HCT116 (cell line): Measurements from ENCODE around the gene LRRC75A. TPM values are rescaled to one million over a fixed set of nuclear protein-coding genes. Genes with fewer than 3 reads are reported as not detected.

Source experiments
- ATAC-seq: fragments of 200-7000 bp; cut with Tn5 transposase; 2 replicates; pipeline ENCODE4 v1.9.1; 2020; ENCODE audit warnings: mild to moderate bottlenecking, moderate library complexity
- BruUV-seq: library from RNA; stranded (reverse); fragments of 400-500 nt; replicated peaks from 2 replicates; lab custom pipeline; 2021; lab: Mats Ljungman, UMichigan
- CTCF ChIA-PET: fragments of 300-600 bp; sonication (Branson Sonifier 250); formaldehyde crosslinking; loops from one replicate; lab custom pipeline; 2021; ENCODE audit warnings: antibody characterized with exemption; lab: Charles Lee
- POLR2A ChIA-PET: fragments of 300-600, 350-600 bp; sonication (Branson Sonifier 250); formaldehyde crosslinking; loops from one replicate; lab custom pipeline; 2021; ENCODE audit warnings: antibody characterized with exemption; lab: Charles Lee
- RAD21 ChIA-PET, 2 experiments: fragments of 300-600 bp; sonication (Branson Sonifier 250); formaldehyde crosslinking; loops; one replicate each; lab custom pipeline; 2023; ENCODE audit warnings: low total read pairs in 2 of 2; ENCODE audit not compliant: uncharacterized antibody in 2 of 2, unreplicated experiment in 2 of 2, low non-redundant PET in 1 of 2; lab: Charles Lee
- DNase-seq: peaks from one replicate; pipeline ENCODE4 v3.0.0-alpha.2; 2010; ENCODE audit warnings: low read depth, low spot score
- H2AFZ ChIP-seq: fragments of 200-600 bp; shearing (Covaris generic), sonication (generic); 2 replicates; pipeline ENCODE4 v1.6.1; 2017; ENCODE audit warnings: low read depth, mixed run types, mixed read lengths, antibody characterized with exemption, low read length; ENCODE audit not compliant: poor library complexity, severe bottlenecking
- H3K27ac ChIP-seq: 2 replicates; pipeline ENCODE4 v1.5.1; 2012; ENCODE audit warnings: low read depth, low read length
- H3K27me3 ChIP-seq: fragments of 200-600 bp; sonication (generic); 2 replicates; pipeline ENCODE4 v1.6.1; 2016; ENCODE audit warnings: mixed run types, low read length, mixed read lengths; ENCODE audit not compliant: insufficient read depth
- H3K36me3 ChIP-seq, 2 experiments: fragments of 200-500 bp in 1 of 2; fragments of 200-600 bp in 1 of 2; sonication (Bioruptor generic) in 1 of 2; sonication (generic) in 1 of 2; 2 replicates each; pipeline versions ENCODE4 v1.5.1 to v1.6.1; 2014 to 2016; ENCODE audit warnings: low read length in 2 of 2, inconsistent platforms in 1 of 2, mixed read lengths in 1 of 2, mixed run types in 1 of 2; ENCODE audit not compliant: insufficient read depth in 2 of 2, control insufficient read depth in 1 of 2
- H3K4me1 ChIP-seq, 2 experiments: fragments of 200-600 bp in 1 of 2; sonication (generic) in 1 of 2; 2 replicates each; pipeline versions ENCODE4 v1.5.1 to v1.6.1; 2012 to 2017; ENCODE audit warnings: low read length in 2 of 2, inconsistent platforms in 1 of 2, mild to moderate bottlenecking in 1 of 2, mixed read lengths in 1 of 2, mixed run types in 1 of 2, moderate library complexity in 1 of 2; ENCODE audit not compliant: insufficient read depth in 2 of 2, control insufficient read depth in 1 of 2
- H3K4me2 ChIP-seq: fragments of 200-600 bp; sonication (generic); 2 replicates; pipeline ENCODE4 v1.6.1; 2017; ENCODE audit warnings: mixed run types, low read length, mixed read lengths
- H3K4me3 ChIP-seq, 2 experiments: fragments of 200-600 bp in 1 of 2; sonication (generic) in 1 of 2; replicated peaks in 1 of 2; 2 replicates each; pipeline ENCODE4 v1.5.1; 2011 to 2016; ENCODE audit warnings: low read length in 2 of 2, control low read depth in 1 of 2, low read depth in 1 of 2, mild to moderate bottlenecking in 1 of 2, mixed read lengths in 1 of 2, mixed run types in 1 of 2
- H3K79me2 ChIP-seq: fragments of 200-600 bp; sonication (generic); 2 replicates; pipeline ENCODE4 v1.6.1; 2017; ENCODE audit warnings: mild to moderate bottlenecking, mixed run types, low read length, moderate library complexity, mixed read lengths; ENCODE audit not compliant: insufficient read depth
- H3K9ac ChIP-seq: fragments of 200-600 bp; sonication (generic); 2 replicates; pipeline ENCODE4 v1.6.1; 2016; ENCODE audit warnings: low read length, mixed read lengths
- H3K9me2 ChIP-seq: fragments of 200-600 bp; sonication (generic), shearing (Covaris generic); 2 replicates; pipeline ENCODE4 v1.6.1; 2017; ENCODE audit warnings: mixed run types, mild to moderate bottlenecking, moderate library complexity; ENCODE audit not compliant: insufficient read depth
- H3K9me3 ChIP-seq, 2 experiments: fragments of 200-500 bp in 1 of 2; fragments of 200-600 bp in 1 of 2; sonication (Bioruptor generic) in 1 of 2; sonication (generic) in 1 of 2; 2 replicates each; pipeline ENCODE4 v1.6.1; 2014 to 2017; ENCODE audit warnings: low read length in 2 of 2, mixed read lengths in 2 of 2, inconsistent platforms in 1 of 2, low read depth in 1 of 2, mild to moderate bottlenecking in 1 of 2, mixed run types in 1 of 2, moderate library complexity in 1 of 2; ENCODE audit not compliant: control insufficient read depth in 1 of 2, insufficient read depth in 1 of 2
- H4K20me1 ChIP-seq: fragments of 200-600 bp; sonication (generic), shearing (Covaris generic); 2 replicates; pipeline ENCODE4 v1.6.1; 2017; ENCODE audit warnings: mixed run types, mild to moderate bottlenecking, moderate library complexity; ENCODE audit not compliant: insufficient read depth
- CBX3 ChIP-seq: IDR thresholded peaks from 2 replicates; pipeline ENCODE4 v1.6.1; 2012; ENCODE audit warnings: low read depth
- CTCF ChIP-seq, 3 experiments: fragments of 200-600 bp in 1 of 3; sonication (generic) in 1 of 3; IDR thresholded peaks in 2 of 3; conservative IDR thresholded peaks in 1 of 3; 2 replicates each; pipeline ENCODE4 v1.5.1; 2012 to 2017; ENCODE audit warnings: low read depth in 2 of 3, low read length in 2 of 3, antibody characterized with exemption in 1 of 3, borderline replicate concordance in 1 of 3, control low read depth in 1 of 3, mild to moderate bottlenecking in 1 of 3, mixed read lengths in 1 of 3, mixed run types in 1 of 3, moderate library complexity in 1 of 3; ENCODE audit not compliant: insufficient read depth in 1 of 3
- EGR1 ChIP-seq: IDR thresholded peaks from 2 replicates; pipeline ENCODE4 v1.6.1; 2012; ENCODE audit warnings: low read depth
- ELF1 ChIP-seq: IDR thresholded peaks from 2 replicates; pipeline ENCODE4 v1.6.1; 2012; ENCODE audit warnings: low read depth, borderline replicate concordance
- EZH2 ChIP-seq: fragments of 200-600 bp; sonication (generic); IDR thresholded peaks from 2 replicates; pipeline ENCODE4 v1.6.1; 2017; ENCODE audit warnings: antibody characterized with exemption, mixed run types
- EZH2phosphoT487 ChIP-seq: fragments of 200-600 bp; IDR thresholded peaks from 2 replicates; pipeline ENCODE4 v1.6.1; 2018; ENCODE audit warnings: antibody characterized with exemption, borderline replicate concordance
- FOSL1 ChIP-seq: IDR thresholded peaks from 2 replicates; pipeline ENCODE4 v1.6.1; 2012; ENCODE audit warnings: low read depth
- JUND ChIP-seq: IDR thresholded peaks from 2 replicates; pipeline ENCODE4 v1.6.1; 2012
- POLR2A ChIP-seq: IDR thresholded peaks from 2 replicates; pipeline ENCODE4 v1.7.0; 2011; ENCODE audit warnings: borderline replicate concordance; ENCODE audit not compliant: insufficient read depth, insufficient read length; ENCODE audit errors: extremely low read depth
- POLR2AphosphoS5 ChIP-seq: IDR thresholded peaks from 2 replicates; pipeline ENCODE4 v1.6.1; 2011; ENCODE audit warnings: mild to moderate bottlenecking, low read depth, low read length, moderate library complexity
- SIN3A ChIP-seq: IDR thresholded peaks from 2 replicates; pipeline ENCODE4 v1.6.1; 2012; ENCODE audit warnings: low read depth
- SP1 ChIP-seq: IDR thresholded peaks from 2 replicates; pipeline ENCODE4 v1.6.1; 2012; ENCODE audit warnings: low read depth
- ZNF274 ChIP-seq: fragments of 200-500 bp; sonication (Bioruptor generic); IDR thresholded peaks from 2 replicates; pipeline ENCODE4 v1.6.1; 2014; ENCODE audit warnings: mild to moderate bottlenecking, low read depth, low read length, inconsistent platforms
- intact Hi-C: fragments of 100-400 bp; cut with micrococcal nuclease; formaldehyde crosslinking; loops from 2 replicates; pipeline ENCODE4 v1.10.0; 2022
- total RNA-seq: library from RNA; stranded (reverse); gene quantifications from one replicate; pipeline ENCODE4 v1.2.1, GENCODE V29; 2021; ENCODE audit not compliant: unreplicated experiment
- TF ChIP-seq, protein P1 (sequence below): IDR thresholded peaks from 2 replicates; pipeline ENCODE4 v1.6.1; 2012

Gene LRRC75A
- total RNA-seq, 1 experiment from 2014 or later = 2.3 TPM

GRCh38 chr17:16435925-16436886, 55.8 kb downstream of the LRRC75A start:
- intact Hi-C loops = loop anchor here (5.0 kb wide), 1 partner anchor 149 kb away; no protein-coding TSS in a partner anchor
- Histone ChIP-seq H3K27me3 (no peaks in the 10 kb centered on the region), H3K4me3 (no peak overlapping the region), H3K9me2 (no peaks in the 10 kb centered on the region), H3K4me1 (peaks cover 5 to 22% of the 10 kb centered on the region in 2 experiments; a peak in 3 of 4 replicates), H3K4me2 (no peak overlapping the region), H3K27ac (no peak overlapping the region; the same call in 1 of the 2 replicates), H2AFZ (no peak overlapping the region), H3K36me3 (peaks cover 10 to 21% of the 10 kb centered on the region in 2 experiments), H4K20me1 (peaks cover 3% of the 10 kb centered on the region; the same call in 1 of the 2 replicates), H3K79me2 (peaks cover 24% of the 10 kb centered on the region), H3K9me3 (no peaks in the 10 kb centered on the region), H3K9ac (no peak overlapping the region)
- no TSS peak for BruUV-seq
- TF ChIP-seq SP1 (no peak), SIN3A (no peak), POLR2AphosphoS5 (no peak), FOSL1 (no peak), CBX3 (no peak), EGR1 (no peak), POLR2A (no peak), ZNF274 (no peak), CTCF (IDR thresholded peaks at IDR 0.05 in 2 of 3, conservative IDR thresholded peaks at IDR 0.05 in 1 of 3; ENCODE audit: borderline replicate concordance in 1 of 3, insufficient read depth in 1 of 3, low read depth in 2 of 3, low read length in 2 of 3) (no peak), JUND (no peak), EZH2phosphoT487 (no peak), ELF1 (no peak), EZH2 (no peak)
- TF ChIP-seq, protein P1, sequence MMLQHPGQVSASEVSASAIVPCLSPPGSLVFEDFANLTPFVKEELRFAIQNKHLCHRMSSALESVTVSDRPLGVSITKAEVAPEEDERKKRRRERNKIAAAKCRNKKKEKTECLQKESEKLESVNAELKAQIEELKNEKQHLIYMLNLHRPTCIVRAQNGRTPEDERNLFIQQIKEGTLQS = no peak
- ATAC-seq (no peak), DNase-seq (no peak)
- ChIA-PET POLR2A (interaction anchor here (7.1 kb wide), 1 partner anchor 8 kb away, joined by 93 read pairs; no protein-coding TSS in a partner anchor), RAD21 (no interaction called here), CTCF (interaction anchor here (2.7 kb wide), 1 partner anchor 7 kb away, joined by 52 read pairs; no protein-coding TSS in a partner anchor)
